SHP77 (cell line): ENCODE results near the gene MYO1A.

Source experiments
- DNase-seq, 2 experiments: peaks; one replicate each; lab custom pipeline; 2025; lab: John Stamatoyannopoulos, UW

MYO1A gene

GRCh38 chr12:57012600-57013465 is 37.1 kb downstream of the MYO1A start:
- no peak for DNase-seq

GRCh38 chr12:57011438-57012424 is 38.2 kb downstream of the MYO1A start:
- no peak for DNase-seq

GRCh38 chr12:57010627-57011247 is 39.2 kb downstream of the MYO1A start:
- DNase-seq = no peak

- no peak for DNase-seq
These were observed 39.8 kb downstream of the MYO1A start for GRCh38 chr12:57009949-57010626.

- peak; percentile 46 to 53 for DNase-seq
These were observed 41.8 kb downstream of the MYO1A start for GRCh38 chr12:57008178-57008577.

- DNase-seq = no peak
These were observed 43.0 kb downstream of the MYO1A start for GRCh38 chr12:57006809-57007475.

- peak; percentile 18 to 51 for DNase-seq
These were observed 43.7 kb downstream of the MYO1A start, which contains the start of gene ZBTB39 for GRCh38 chr12:57005980-57006808. Gene ZBTB39, minus strand, starts transcription at chr12:57006546. Its CDS starts 1,629 bp downstream, at chr12:57004917.

- no peak for DNase-seq
These were observed 45.3 kb downstream of the MYO1A start for GRCh38 chr12:57004651-57005050.

- DNase-seq = no peak
These were observed 46.5 kb downstream of the MYO1A start for GRCh38 chr12:57003395-57003794.

GRCh38 chr12:57001448-57001906 is 48.5 kb downstream of the MYO1A start:
- peak; percentile 23 to 39 for DNase-seq

GRCh38 chr12:57000393-57000792 is 49.5 kb downstream of the MYO1A start:
- no peak for DNase-seq

GRCh38 chr12:56999456-56999855 is 50.5 kb downstream of the MYO1A start:
- no peak for DNase-seq

- no peak for DNase-seq
These were observed 50.9 kb downstream of the MYO1A start for GRCh38 chr12:56998981-56999380.

- no peak for DNase-seq
These were observed 51.6 kb downstream of the MYO1A start for GRCh38 chr12:56998316-56998715.

GRCh38 chr12:56996793-56997545 is 53.0 kb downstream of the MYO1A start:
- no peak for DNase-seq

- DNase-seq = no peak
These were observed 53.9 kb downstream of the MYO1A start for GRCh38 chr12:56995930-56996496.

GRCh38 chr12:56995201-56995929 is 54.6 kb downstream of the MYO1A start:
- no peak for DNase-seq

- no peak for DNase-seq
These were observed 55.6 kb downstream of the MYO1A start for GRCh38 chr12:56994231-56994746.
